Choroid plexus epithelial cell (primary cell): ENCODE results near the gene SPPL2B.

ENCODE experiments used
- DNase-seq: peaks from one replicate; pipeline ENCODE4 v3.0.0-alpha.2; 2010; ENCODE audit warnings: low read depth
- H3K4me3 ChIP-seq: 2 replicates; pipeline ENCODE4 v1.5.1; 2011; ENCODE audit warnings: low read depth, mild to moderate bottlenecking, control low read depth, low read length, moderate library complexity
- CTCF ChIP-seq: conservative IDR thresholded peaks from 2 replicates; pipeline ENCODE4 v1.5.1; 2011; ENCODE audit warnings: low read depth, mild to moderate bottlenecking, control low read depth, inconsistent platforms, low read length, moderate library complexity

SPPL2B gene

GRCh38 chr19:2363419-2363818, 34.9 kb downstream of the SPPL2B start:
- no peak for TF ChIP-seq CTCF
- DNase-seq, result no peak

GRCh38 chr19:2365201-2365970, 36.9 kb downstream of the SPPL2B start:
- DNase-seq, result no peak
- TF ChIP-seq CTCF, result no peak
- no peak overlapping the region for H3K4me3 ChIP-seq

More at GRCh38 chr19:2363419-2363818, 34.9 kb downstream of the SPPL2B start:
- no peak overlapping the region for H3K4me3 ChIP-seq

GRCh38 chr19:2371656-2372055, 43.2 kb downstream of the SPPL2B start:
- no peak overlapping the region for H3K4me3 ChIP-seq
- no peak for TF ChIP-seq CTCF
- DNase-seq, result no peak

- DNase-seq, result no peak
- no peak for TF ChIP-seq CTCF
- H3K4me3 ChIP-seq, result no peak overlapping the region
Observed at GRCh38 chr19:2372076-2372612, 43.7 kb downstream of the SPPL2B start.

GRCh38 chr19:2374808-2375207, 46.3 kb downstream of the SPPL2B start:
- no peak overlapping the region for H3K4me3 ChIP-seq
- no peak for DNase-seq
- no peak for TF ChIP-seq CTCF

- no peak for DNase-seq
- no peak overlapping the region for H3K4me3 ChIP-seq
- TF ChIP-seq CTCF, result no peak
Observed at GRCh38 chr19:2375353-2376121, 47.1 kb downstream of the SPPL2B start.
